RCC 7860 (cell line): ENCODE results near the gene CDH7.

Source experiments
- DNase-seq: peaks from one replicate; pipeline ENCODE4 v3.0.0-alpha.2; 2015; ENCODE audit warnings: low spot score
- FAIRE-seq: peaks from 2 replicates; lab custom pipeline; 2012; peaks lifted over from hg19 to GRCh38; lab: Jason Lieb, UNC

CDH7 gene

GRCh38 chr18:65901522-65901921 lies 150.7 kb downstream of the CDH7 start:
- FAIRE-seq, result no peak
- no peak for DNase-seq

GRCh38 chr18:65906621-65907034 lies 155.8 kb downstream of the CDH7 start:
- no peak for FAIRE-seq
- DNase-seq, result no peak

- no peak for DNase-seq
Observed at GRCh38 chr18:65907281-65907680, 156.5 kb downstream of the CDH7 start.

GRCh38 chr18:65919018-65919417 lies 168.2 kb downstream of the CDH7 start:
- FAIRE-seq, result no peak
- DNase-seq, result no peak

More at GRCh38 chr18:65907281-65907680, 156.5 kb downstream of the CDH7 start:
- no peak for FAIRE-seq

- DNase-seq (no peak), FAIRE-seq (no peak)
Observed at GRCh38 chr18:65919663-65920062, 168.9 kb downstream of the CDH7 start.

GRCh38 chr18:65922103-65922502 lies 171.3 kb downstream of the CDH7 start:
- FAIRE-seq (no peak), DNase-seq (no peak)

- no peak for DNase-seq
Observed at GRCh38 chr18:65924904-65925303, 174.1 kb downstream of the CDH7 start.

GRCh38 chr18:65934874-65935273 lies 184.1 kb downstream of the CDH7 start:
- no peak for FAIRE-seq
- DNase-seq, result no peak

More at GRCh38 chr18:65924904-65925303, 174.1 kb downstream of the CDH7 start:
- FAIRE-seq, result no peak

GRCh38 chr18:65936678-65937077 lies 185.9 kb downstream of the CDH7 start:
- no peak for DNase-seq

GRCh38 chr18:65937180-65937579 lies 186.4 kb downstream of the CDH7 start:
- no peak for DNase-seq
- FAIRE-seq, result no peak

More at GRCh38 chr18:65936678-65937077, 185.9 kb downstream of the CDH7 start:
- no peak for FAIRE-seq

- FAIRE-seq (peak; percentile 77), DNase-seq (peak; percentile 27)
Observed at GRCh38 chr18:65938592-65939372, 188.0 kb downstream of the CDH7 start.
